NCI-H345 treated with DMSO at 0.1 percent for 48 hours (cell line): ENCODE data around the gene PCF11.
"Not testable (repeated sequence)": the region's sequence is repeated elsewhere in the genome, so short reads cannot be mapped to it uniquely, and the experiment has no call there.

Source experiments
- DNase-seq: peaks from one replicate; lab custom pipeline; 2025; ENCODE audit not compliant: unreplicated experiment; lab: John Stamatoyannopoulos, UW

Gene PCF11

DNA sequence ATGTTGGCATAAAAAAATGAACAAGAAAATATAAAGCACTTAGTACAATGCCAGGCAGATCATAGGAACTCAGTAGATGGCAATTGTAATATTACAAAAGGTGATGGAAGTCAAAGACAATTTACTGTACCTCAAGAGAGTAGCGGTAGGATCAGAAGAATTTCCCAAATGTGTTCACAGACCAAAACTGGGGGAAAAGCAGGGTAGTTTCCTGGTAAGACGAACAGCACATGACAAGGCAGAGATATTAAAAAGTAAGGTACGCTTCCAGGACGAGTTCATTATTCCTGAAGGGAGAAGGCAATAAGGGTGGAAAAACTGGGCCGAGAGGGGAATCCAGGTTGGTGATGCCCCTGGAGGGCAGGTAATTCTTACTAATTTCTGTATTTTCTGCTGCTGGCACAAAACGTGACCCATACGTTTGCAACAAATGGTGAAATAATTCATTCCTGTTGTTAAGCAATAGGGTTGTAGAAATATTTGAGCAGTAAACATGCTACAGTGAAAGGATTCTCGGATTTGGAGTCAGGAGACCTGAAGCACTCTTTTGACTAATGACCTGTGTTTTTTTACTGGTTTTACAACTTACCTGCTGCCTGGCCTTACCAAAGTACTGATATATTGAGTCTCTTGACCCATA lies 35.8 kb downstream of the PCF11 start:
- DNase-seq = no peak

GRCh38 chr11:83193315-83194280 lies 36.7 kb downstream of the PCF11 start, which contains the start of gene ANKRD42:
Gene ANKRD42 (plus strand): TSS chr11:83193712. CDS start chr11:83194671, 959 bp downstream.
- DNase-seq = peak; percentile 89

DNA sequence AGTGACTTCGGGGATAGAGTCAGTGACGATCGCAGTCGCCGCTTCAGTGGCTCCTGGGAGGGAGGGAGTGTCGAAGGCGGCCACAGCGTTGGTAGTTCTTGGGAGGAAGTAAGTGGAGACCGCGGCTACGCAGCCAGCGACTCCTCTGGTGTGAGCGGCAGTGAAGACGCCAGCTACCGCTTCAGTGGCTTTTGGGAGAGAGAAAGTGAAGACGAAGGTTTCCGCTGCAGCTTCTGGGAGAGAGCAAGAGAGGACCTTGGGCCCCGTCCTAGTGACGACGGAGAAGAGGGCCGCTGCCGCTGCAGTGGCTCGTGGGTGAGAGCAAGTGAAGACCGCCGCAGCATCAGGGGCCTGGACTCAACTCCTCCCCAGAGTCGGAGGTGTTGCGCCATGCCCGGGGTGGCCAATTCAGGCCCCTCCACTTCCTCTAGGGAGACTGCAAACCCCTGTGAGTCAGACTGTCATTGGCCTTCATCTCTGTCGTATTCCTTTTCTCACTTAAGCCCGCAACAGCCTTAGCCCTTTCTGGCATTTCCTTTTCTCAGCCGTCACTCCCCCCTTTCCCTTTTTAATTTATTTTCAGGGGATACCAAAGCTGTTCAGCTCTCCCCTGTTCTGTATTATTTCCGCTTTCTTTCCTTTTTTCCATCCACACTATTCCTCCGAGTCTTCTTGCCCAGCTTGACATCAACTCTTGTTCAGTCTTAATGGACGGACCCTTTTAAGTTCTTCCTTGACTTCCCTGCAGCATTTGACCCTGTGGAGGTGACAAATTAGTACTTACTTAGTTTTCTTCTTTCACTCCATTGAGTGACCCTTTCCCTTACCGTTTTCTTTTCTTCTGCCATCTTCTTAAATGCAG lies 37.6 kb downstream of the PCF11 start:
- DNase-seq = no peak

DNA sequence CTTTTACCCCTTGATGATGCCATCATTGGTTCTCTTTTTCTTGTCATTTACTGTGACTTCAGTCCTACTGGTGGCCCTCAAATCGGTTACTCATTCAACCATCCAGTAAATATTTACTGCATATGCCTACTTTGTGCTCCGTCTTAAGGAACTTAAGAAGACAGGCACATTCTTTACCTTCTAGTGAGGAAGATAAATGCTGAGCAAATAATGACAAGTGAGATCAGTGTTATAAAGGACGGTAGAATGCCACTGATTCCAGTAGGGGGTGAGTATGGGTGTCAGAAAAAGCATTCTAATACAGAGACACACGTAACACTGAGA lies 38.2 kb downstream of the PCF11 start:
- no peak for DNase-seq

GRCh38 chr11:83195649-83196048 lies 38.7 kb downstream of the PCF11 start:
- DNase-seq = no peak

- DNase-seq = no peak
Observed at GRCh38 chr11:83200035-83200434, 43.1 kb downstream of the PCF11 start.

GRCh38 chr11:83205608-83206185 lies 48.8 kb downstream of the PCF11 start:
- DNase-seq = no peak

- no peak for DNase-seq
Observed at GRCh38 chr11:83206221-83206620, 49.3 kb downstream of the PCF11 start.

DNA sequence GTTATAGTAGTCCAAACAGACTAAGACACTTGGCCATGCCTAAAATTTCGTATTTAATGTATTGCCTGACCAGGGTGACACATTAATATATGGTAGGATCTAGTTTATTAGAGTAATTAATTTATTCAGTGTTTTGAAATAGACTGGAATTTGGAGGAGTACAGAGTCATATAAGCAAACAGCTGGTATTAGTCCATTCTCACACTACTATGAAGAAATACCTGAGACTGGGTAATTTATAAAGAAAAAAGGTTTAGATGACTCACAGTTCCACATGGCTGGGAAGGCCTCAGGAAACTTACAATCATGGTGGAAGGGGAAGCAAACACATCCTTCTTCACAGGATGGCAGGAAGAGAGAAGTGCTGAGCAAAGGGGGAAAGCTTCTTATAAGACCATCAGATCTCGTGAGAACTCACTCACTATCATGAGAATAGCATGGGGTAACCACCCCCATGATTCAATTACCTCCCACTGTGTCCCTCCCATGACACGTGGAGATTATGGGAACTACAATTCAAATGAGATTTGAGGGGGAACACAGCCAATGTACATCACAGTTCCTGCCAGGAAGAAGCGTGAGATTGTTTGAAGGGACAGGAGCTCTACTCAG lies 49.9 kb downstream of the PCF11 start:
- not testable (repeated sequence) for DNase-seq

DNA sequence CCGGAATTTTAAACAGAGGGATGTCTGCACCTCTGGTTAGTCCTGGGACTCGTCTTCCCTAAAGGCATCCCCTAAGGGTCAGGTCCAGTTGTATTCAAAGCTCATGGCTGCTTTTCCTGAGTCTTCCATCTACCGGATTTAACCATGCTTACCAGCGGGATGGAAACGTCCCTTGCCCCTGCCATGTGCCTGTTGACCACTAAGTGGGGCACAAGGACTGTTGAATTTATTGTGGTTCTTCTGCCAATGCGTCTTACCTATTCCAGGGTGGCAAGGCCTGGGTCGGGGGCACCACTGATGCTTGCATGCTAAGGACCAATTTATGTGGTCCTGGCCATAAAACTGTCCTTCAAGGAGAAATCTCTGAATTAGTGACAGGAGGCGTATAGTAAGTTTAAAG lies 62.2 kb downstream of the PCF11 start:
- no peak for DNase-seq

- DNase-seq = no peak
Observed at GRCh38 chr11:83220260-83220659, 63.3 kb downstream of the PCF11 start.

- no peak for DNase-seq
Observed at GRCh38 chr11:83221694-83222093, 64.8 kb downstream of the PCF11 start.

DNA sequence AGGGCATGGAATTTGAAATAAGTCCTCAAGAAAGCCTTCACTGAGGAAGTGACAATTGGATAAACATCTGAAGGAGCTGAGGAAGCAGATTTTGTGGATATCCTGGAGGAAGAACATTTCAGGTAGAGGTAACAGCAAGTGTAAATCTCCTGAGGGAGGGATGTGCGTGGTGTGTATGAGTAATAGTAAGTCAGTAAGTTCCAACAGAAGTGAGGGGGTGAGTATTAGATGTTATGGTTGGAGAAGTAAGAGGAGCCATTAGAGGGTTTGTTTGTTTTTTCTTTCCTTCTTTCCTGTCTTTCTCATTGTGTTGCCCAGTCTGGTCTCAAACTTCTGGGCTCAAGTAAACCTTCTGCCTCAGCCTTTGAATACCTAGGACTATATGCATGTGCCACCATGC lies 65.6 kb downstream of the PCF11 start:
- DNase-seq = no peak

- DNase-seq = no peak
Observed at GRCh38 chr11:83223457-83223856, 66.5 kb downstream of the PCF11 start.

GRCh38 chr11:83235825-83236224 lies 78.9 kb downstream of the PCF11 start:
- DNase-seq = no peak
